Measurements from ENCODE around the gene PCDH12.

The PCDH12 gene

DNA sequence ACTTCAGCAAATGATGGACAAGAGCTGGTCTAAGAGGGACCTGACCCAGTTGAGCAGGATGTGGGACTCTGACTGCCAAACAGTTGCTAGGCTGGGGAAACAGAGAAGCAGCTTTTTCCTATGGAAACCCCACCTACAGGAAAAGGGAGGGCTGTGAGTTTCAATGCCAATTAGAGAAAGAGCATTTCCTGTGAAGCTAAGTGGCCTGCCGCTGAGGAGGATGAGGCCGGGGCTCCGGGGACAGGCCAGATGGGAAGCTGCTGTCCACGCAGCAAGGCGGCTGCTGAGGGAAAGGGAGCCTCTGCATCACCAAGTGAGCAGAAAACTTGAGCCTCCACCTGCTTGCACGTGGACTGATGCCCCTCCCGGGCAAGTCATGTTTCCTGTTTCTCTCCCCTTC lies at the start of gene PCDH12:
Gene PCDH12, minus strand, starts transcription at position 90 of the 400 bp plus-strand sequence. CDS start 351 bp downstream, outside the sequence.
- DNase-seq, result peak; percentile 57

DNA sequence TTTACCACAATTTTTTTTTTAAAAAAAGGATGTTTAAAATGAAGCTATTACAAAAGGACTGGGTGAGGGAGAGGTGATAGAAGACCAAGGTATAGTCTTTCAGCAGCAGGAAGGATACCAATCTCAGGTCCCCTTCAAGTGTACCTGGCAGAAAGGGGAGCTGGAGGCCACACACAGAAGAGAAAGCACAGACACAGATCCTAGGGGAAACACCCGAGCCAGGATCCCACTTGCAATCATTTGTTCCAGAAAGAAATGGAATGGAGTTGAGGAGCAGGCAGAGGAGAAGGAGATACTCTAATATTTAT lies 49.2 kb upstream of the PCDH12 start:
- DNase-seq, result no peak

DNA sequence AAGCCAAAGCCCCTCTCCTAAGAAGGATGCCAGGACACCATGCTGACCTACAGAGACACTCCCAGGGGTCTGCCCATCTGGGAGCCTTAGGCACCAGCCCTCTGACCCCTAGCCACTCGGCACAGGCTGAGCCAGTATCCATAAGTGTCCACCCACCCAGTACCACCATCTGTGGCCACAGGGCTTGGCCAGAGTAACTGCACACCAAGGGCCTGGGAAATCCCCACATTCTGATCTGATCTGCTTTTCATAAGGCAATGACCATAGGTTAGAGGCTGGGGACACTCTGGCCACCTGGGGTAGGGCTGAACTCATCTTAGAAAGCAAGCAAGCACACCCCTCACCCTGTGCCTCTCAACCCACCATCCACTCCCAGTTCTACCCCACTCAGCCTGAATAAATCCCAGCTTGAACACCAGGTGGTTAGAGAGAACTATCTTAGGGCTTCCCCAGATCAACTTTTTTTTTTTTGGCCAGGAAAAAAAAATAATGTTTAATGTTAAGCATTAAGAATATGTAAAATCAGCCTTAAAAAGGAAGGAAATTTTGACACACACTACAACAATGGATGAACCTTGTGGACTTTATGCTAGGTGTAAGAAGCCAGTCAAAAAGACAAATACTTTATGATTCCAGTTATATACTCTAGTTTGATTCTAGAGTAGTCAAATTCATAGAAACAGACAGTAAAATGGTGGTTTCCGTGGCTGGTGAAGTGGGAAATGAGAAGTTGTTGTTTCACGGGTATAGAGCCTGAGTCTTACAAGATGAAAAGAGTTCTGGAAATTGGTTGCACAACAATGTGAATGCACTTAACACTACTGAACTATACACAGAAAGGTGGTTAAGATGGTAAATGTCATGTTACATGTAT lies 48.6 kb upstream of the PCDH12 start:
- no peak for DNase-seq

DNA sequence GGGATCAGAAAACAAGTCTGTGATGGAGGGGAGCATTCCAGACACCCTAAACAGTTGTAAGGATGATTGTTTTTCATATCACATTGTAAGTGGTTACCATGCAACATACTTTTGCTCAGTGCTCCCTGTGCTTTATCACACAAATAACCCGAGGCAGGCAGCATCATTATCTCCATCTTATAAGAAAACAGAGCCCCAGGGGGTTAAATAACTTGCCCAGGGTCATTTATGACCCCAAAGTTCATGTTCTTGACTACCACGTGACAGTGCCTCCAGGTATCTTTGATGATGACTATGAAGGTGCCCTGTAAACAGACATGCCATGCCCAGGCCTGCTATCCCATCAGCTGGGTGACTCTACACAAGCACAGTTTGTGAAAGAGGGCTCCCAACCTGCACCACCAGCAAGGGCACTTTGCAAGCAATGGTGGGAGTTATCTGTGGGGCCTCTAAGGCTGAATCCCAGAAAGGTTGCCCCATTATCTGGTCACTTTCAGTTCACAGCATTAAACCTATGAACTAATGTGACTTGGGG lies 45.3 kb upstream of the PCDH12 start:
- DNase-seq, result no peak

DNA sequence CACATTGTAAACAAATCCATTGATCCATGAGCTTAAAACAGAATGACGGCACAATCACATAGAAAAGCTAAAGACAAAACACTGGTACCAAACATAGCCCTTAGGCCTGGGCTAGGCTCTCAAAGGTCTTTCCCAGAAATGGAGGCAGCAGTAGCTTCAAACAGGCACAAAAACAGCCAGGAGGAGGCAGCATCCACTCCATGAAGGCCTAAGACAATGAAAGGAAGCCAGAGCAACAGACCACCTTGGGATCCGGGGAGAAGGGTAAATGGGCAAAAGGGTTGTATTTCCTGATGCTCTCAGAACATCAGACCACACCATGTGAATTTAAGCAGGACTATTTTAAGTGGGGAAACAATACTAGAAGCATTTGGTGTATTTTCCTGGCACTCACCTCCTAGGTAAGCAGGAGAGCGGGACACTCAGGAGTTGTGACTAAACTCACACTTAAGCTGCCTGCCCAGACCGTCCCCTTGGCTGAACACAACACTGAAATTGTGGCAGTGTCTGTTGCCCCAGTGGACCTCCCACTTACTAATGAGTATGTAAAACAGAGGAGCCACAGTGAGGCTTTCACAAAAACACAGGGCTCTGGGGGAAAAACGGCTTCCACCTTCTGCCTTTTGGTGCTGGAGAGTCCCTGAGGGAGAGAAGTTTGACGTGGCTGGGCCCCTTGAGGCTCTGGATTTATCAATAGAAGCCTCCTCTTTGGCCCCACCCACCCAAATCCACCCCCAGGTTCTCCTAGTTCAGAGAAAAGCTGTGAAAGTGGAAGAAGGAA lies 42.9 kb upstream of the PCDH12 start:
- no peak for DNase-seq

DNA sequence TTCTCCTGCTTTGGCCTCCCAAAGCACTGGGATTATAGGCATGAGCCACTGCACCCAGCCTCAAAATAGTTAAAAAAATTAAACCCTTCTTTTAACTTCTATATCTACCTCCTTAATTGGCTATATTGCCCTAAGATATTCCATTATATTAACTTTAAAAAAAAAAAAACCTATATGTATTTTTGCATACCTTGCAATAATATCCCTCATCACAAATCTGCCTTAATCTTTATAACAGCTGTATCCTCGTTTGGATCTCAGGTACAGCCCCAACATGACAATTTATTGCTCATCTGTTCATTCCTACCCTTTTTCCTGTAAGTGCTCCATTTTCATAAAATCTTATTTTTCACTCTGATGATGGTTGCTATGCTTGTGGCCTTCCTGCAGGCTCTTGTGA lies 42.2 kb upstream of the PCDH12 start:
- DNase-seq, result no peak

DNA sequence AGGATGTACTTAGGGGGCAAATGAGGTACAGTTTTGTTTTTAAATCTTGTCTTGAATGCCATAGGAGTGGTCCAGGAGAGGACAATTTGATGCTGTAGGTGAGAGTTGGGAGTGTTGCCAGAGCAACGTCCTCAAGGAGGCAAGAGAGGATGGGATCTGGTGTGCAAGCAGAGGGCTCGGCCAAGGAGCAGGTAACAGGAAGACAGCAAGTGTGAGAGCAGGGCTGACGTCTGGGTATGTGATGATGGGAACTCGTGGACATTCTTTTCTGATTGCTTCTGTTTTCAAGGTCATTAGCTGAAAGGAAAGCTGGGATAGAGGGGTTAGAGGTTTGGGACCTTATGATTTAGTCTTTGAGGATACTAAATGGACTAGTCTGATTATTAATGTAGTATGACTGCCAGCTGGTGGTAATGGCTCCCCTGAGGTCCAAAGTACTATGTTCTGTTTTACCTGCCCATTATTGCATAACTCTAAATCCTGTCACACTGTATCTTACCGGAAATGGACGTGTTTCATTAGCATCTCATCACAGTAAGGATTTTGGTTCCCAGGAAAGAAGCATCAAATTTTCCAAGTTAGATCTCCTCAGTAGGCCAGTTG lies 39.5 kb upstream of the PCDH12 start:
- DNase-seq, result no peak

DNA sequence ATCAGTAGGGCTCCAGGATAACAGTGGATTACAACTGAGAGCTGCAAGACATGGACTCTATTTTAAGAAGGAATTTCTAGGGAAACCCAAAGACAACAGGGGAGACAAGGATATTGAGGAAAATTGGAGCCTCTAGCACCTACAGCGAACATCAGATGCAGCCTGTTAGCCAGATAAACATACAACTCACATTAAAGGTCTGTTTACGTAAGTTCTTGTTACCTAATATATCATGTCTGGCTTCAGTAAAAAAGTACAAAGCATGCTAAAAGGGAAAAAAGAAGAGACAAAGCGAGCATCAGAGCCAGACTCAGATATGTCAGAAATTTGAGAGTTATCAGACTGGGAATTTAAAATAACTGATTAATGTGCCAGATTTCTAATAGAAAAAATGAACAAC lies 37.7 kb upstream of the PCDH12 start:
- DNase-seq, result no peak

DNA sequence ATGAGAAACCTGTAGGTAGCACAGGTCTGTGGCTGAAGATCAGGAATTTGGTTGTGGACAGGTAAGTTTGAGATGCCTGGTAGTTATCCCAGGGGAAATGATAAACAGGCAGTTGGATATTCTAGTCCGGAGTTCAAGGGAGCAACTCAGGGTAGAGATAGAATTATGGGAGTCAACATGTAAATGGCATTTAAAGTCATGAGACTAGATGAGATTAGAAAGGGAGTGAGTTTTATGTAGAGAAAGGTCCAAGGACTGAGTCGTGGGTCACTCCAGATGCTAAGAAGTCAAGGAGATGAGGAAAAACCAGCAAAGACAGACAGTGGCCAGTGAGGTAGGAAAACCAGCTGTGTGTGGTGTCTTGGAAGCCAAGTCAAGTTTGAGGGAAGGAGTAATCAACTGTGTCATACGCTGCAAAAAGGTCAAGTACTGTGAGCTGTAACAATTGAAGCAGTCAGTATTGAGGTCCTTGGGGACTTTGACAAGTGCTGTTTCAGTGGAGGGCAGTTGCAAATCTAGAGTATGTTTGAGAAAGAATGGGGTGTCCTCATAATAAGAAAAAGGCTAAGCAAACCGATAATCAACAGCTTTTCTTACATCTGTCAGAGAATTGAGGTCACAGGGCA lies 36.6 kb upstream of the PCDH12 start:
- DNase-seq, result no peak

DNA sequence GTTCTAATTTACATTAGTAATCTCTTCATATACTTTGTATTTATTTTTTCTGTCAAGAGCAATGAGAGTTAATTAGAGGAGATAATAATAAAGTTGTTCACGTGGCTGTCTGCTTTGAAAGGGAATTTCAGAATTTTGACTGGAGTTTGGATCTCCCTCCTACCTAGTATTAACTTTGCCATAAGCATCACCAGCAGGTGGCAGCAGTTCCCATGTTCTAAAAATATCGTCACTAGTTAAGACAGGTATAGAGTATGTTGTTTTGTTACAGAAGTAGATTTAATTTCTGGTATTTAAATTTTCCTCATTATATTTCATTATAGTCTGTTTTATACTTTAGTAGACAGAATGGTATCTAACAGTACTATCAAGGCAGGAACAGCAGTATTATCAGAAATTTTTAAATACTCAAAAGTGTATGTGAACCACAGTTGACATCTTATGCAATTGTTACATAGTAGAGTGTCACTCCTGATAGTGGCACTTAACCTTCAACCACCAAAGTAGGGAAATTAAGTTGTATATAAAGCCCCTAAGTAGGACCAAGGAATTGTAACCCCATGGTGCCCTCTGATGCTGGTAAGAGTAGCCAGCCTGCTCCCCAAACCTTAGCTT lies 34.5 kb upstream of the PCDH12 start:
- DNase-seq, result peak; percentile 76

DNA sequence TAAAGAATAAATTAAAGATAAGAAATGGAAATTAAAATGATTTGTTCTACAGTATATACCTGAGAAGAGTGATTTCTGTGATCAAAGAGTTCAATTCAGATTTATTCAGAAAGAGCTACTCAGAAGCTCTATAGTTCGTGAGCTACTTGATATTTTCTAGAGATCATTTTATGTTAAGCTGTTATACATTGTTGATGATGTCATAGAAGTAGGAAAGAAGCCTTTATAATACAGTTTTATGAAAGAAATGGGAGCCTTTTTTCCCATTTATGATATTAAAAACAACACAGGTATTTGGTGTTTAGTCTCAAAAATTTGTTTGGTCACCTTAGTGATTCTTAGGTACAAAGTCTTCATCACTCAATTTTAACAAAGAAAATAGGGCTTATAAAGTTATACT lies 31.7 kb upstream of the PCDH12 start:
- DNase-seq, result no peak

DNA sequence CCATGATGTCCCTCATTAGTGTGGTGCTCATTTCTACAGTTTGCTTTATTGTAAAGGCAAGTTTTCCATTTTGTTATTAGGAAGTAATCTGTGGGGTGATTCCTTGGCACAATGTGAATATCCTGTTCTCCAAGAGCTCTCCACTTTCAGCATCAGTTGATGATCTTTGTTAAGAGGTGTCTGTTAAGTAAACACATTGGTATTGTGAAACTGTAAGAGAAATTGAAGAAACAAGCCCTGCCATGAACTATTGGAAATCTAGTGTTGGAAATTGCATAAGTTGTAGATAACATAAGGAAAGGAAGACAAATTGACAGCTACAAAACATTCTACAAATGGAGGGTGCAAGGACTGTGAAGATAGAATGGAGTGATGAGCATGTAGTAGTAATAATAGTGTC lies 28.1 kb upstream of the PCDH12 start:
- no peak for DNase-seq

DNA sequence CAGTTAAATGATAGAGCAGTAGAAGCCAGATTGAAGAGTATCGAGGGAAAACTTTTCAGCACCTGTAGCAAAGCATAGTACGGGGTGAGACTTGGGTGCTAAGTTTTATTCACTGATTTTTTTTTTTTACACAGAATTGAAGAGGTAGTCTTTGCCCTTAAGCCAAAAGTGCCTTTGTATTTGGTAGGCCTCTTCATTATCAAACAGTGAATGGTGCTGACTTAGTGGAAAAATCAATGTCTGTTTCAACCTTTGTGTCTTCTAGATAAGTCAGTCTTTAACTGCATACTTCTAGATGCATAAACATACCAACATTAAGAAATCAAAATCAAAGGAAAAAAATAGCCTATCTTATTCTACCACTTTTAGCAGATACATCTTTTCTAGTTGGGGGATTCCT lies 24.6 kb upstream of the PCDH12 start:
- DNase-seq, result no peak

DNA sequence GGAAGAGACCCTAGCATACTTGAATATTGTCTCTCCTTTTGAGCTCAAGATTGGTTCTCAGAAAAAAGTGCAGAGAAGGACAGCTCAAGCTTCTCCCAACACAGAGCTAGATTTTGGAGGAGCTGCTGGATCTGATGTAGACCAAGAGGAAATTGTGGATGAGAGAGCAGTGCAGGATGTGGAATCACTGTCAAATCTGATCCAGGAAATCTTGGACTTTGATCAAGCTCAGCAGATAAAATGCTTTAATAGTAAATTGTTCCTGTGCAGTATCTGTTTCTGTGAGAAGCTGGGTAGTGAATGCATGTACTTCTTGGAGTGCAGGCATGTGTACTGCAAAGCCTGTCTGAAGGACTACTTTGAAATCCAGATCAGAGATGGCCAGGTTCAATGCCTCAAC lies 20.4 kb upstream of the PCDH12 start:
- no peak for DNase-seq

DNA sequence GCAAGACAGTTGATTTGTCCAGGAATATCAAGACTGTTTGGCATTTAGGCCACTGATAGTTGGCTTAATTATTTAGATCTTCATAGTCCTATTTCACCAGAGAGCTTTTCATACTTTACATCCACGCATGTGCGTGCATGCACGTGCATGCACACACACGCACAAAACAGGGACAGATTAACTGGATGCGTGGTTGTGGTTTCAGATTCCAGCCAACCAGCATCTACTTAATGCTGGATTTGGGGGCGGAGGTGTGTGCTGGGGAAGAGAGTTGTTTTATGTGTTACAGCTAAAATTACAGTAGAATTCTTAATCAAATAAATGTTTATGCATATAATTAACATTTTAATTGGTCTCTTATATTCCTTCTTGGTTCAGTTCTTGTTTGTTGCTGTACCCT lies 18.2 kb upstream of the PCDH12 start:
- no peak for DNase-seq

DNA sequence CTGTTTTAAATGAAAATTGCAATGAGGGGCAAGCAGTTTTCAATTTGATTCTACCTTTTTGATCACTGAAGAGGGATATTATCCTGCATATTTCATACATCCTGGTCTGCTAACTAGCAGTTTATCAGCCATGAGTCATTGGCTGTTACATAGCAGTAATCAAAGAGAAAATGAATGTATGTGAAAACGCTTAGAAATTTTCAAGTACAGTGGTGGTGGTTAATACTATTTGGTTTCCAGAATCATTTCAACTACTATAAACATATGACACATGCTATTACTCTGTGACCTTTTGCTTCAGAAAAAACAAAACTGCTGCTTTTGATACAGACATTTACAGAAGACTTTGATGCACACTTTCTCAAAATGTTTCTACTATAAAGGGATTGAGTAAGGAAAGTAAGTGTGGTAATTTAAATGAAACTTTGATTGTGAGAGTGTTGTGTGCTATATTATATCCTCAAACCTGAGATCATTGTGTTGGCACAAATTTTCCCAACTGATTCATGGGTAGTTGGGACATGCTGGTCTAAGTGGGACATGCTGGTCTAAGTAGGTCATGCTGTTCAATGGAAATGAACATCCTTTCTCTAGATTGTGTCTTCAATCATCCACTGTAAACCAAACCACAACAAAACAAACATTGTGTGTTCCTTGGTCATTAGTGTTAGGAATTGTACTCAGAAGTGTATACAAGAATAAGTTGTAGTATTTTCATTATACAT lies 16.0 kb upstream of the PCDH12 start:
- no peak for DNase-seq

DNA sequence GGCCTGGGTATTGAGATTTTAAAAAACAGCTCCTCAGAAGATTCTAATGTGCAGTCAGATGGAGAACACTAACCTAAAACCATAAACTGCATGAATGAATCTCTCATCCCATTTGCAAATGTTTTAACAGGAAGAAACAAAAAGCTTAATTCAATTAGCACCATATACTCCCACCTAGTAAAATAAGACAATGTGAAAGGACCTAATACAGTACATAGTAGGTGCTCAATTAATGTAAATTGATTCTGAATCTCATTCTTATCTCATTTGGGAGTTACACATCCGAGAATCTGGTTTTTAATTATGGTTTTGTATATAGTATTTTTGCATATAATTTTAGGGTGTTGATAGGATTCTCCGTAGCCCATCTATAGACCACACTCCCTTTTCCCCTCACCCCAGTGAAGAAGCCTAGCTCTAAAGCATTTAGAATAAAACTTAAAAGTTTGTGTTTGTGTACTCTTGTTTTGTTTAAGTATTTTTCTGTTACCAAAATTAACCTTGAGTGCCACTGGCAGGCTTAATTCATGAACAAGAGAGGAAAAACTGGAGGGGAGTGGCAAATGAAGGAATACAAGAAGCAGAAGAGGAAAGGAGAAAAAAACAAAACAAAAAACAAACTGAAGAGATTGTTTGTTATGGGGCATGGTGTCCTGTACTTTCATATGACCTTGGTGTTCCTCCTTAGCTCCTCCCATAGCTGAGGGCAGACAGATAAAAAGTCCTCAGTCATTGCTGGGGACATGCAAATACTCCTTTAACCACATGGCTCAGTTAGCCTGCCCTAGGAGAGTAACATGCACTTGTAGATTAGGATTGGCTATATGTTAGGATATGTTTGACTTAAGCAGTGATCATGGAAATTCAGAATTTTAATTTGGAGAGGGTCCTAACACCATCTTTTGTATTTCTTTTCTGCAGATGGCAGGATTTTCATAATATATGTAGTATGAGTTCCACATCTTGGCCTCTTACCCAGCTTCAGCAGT lies 12.1 kb upstream of the PCDH12 start:
- DNase-seq, result peak; percentile 80

DNA sequence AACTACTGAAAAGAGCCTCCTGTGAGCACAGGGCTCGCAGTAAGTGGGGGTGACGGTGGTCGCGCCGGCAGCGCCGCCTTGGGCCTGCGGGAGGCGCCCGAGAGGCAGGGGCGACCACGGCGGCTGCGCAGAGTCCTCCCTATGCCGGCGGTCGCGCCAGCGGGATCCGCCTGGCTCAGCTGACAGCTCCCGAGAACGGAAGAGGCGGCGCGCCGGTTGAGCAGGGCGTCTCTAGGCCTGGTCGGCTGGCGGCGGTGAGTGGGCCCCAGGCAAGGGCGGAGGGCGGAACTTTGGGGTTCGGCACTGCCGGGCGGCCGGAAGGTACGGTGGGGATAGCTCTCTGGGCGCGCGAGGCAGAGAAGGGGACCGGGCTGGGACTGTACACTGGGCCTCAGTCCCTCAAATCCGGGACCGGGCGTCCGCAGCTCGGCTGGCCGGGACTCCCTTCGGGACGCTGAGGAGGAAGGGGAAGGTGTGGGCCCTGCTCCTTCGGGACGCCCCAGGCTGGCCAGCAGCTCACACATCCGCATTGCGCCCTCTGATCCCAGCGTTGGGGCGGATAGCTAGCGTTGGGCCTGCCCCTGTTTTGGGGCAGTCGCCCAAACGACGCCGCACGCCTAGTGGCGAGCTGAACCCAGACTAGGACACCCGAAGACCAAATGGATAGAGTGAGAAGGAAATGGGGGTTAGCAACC lies 11.1 kb upstream of the PCDH12 start, which contains the start of gene RNF14:
Gene RNF14, plus strand, starts transcription at position 192 of the 695 bp plus-strand sequence. CDS start 4,484 bp downstream, outside the sequence.
- peak; percentile 96 for DNase-seq

DNA sequence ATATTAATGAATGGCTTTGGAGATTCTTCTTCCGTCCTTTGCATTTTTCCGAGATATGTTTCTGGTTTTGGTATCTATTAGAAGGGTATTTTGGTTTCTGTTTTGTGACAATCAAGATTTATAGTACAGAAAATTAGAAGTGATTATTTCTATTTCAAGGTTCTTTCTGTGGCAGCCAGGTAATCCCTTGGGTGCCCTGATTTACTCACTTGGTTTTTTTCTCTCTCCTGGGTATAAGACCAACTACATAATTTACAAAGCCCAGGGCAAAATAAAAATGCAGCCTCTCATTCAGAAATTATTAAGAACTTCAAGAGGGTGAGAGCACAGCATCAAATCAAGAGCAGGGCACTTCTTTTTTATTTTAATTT lies 8.9 kb upstream of the PCDH12 start:
- DNase-seq, result no peak
